ENCODE data around the gene NDUFB6.
"Not testable (repeated sequence)": the region's sequence is repeated elsewhere in the genome, so short reads cannot be mapped to it uniquely, and the experiment has no call there.

Gene NDUFB6

DNA sequence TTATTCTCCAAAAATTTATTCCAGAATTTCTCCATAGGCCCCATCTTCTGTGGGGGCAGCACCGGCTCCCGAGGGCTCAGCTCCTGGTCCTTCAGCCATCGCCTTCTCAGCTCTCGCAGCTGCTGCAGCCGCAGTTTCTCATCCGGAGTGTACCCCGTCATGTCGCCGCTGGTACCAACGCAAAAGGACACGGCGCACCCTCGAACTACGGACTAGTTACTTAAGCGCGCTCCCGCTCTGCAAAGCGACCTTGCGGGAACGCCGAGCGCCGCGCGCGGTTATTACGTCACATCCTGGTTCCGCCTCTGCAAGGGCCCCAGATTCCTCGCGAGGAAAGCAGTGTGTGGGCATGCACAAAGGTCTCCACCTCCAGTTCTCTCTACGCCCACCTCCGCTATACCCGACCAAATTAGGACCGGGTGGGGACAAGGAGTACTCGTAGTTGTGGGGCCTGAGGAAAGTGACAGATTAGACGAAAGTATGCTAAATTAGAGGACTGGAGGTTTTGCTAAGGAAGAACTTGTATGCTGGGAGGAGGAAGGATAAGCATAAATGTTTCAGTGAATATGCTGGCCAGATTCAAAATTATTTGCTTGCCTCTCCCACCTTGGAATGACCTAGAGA, at the start of gene NDUFB6:
Gene NDUFB6, minus strand, starts transcription at position 260 of the 624 bp plus-strand sequence. Its CDS starts 99 bp downstream, at position 161.
- peak; percentile 91 for DNase-seq (ENCODE audit: low read depth)

GRCh38 chr9:32618261-32618660, 45.3 kb upstream of the NDUFB6 start:
- DNase-seq (ENCODE audit: low read depth) = no peak

DNA sequence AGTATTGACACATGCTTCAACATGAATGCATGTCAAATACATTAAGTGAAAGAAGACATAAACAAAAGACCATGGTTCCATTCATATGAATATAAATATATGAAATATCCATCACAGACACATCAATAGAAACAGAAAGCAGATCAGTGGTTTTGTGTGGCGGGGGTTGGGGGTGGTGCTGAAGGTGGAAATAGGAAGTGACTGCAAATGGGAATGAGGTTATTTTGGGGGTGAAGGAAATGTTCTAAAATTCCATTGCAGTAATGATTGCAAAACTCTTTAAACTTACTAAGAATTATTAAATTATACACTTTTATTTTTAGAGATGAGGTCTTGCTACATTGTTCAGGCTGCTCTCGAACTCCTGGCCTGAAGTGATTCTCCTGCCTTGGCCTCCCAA, 33.9 kb upstream of the NDUFB6 start:
- no peak for DNase-seq (ENCODE audit: low read depth)

GRCh38 chr9:32603914-32604852, 31.2 kb upstream of the NDUFB6 start:
- no peak for DNase-seq (ENCODE audit: low read depth)

- not testable (repeated sequence) for DNase-seq (ENCODE audit: low read depth)
These were observed 26.1 kb upstream of the NDUFB6 start for GRCh38 chr9:32599021-32599420.

DNA sequence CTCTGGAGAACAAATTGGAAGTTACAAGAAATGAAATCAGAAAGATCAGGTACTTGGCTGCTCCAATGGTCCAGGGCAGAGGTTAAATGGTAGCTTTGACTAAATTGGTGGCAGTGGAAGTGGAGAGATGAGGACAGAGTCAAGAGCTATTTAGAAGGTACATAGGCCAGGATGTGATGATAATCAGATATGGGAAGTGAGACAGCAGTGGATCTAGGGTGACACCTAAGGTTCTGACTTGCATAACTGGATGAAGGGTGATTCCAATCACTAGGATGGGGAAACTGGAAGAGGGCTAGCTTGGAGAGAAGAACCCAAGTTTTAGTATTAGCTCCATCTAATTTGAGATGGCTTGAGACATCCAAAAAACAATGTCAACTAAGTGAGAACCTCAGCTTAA, 24.0 kb upstream of the NDUFB6 start:
- no peak for DNase-seq (ENCODE audit: low read depth)

DNA sequence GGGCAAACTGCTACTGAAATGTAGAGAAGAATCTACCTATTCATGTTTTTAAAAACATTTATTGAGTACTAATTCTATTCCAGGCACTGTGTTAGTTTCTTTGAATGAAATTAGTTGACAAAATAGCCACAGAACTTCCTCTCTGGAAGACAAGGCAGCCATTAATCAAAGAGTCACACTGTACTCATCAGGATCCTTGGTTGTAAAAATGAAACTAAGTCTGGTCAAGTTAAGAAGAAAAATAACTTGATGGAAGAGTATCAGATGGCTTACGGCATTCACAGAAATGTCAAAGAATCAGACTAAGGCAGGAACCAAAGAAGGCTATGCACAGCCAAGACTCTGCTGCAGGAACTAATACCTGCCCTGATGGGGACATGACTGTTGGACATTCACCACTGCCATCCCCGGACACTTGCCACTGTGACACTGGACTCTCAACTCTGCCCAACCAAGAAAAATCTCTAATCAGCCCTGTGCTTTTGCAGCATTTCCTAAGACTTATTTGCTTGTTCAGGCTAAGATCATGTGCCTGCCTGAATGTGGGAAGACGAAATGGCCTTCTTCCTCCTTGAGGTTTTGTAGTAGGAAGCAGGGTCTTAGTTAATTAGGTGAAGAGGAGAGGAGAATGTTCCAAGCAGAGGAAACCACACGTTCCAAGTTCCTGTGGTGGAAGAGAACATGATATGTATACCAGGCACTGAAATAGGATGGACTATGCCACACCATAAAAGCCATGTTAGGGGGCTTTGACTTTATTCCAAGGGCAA, 23.3 kb upstream of the NDUFB6 start:
- no peak for DNase-seq (ENCODE audit: low read depth)

DNA sequence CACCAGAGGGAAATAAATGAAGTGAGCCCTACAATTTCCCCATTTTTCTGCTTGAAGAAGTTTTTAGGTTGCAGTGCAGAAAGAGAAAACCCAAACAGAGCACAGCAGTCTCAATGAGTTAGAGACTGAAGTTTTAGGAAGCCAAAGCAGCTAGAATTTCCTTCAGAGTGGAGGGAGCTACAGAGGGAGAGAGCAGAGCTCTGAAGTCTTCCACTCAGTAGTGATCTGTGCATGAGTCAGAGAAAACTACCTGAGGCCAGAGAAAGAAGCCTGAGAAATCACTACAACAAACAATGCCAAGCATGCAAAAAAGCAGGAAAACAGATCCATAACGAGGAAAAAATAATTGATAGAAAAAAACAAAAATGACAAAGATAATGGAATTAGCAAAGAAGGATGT, 17.9 kb upstream of the NDUFB6 start:
- no peak for DNase-seq (ENCODE audit: low read depth)

GRCh38 chr9:32590476-32590875, 17.5 kb upstream of the NDUFB6 start:
- DNase-seq (ENCODE audit: low read depth) = no peak

GRCh38 chr9:32589083-32589723, 16.2 kb upstream of the NDUFB6 start:
- no peak for DNase-seq (ENCODE audit: low read depth)

- no peak for DNase-seq (ENCODE audit: low read depth)
These were observed 14.9 kb upstream of the NDUFB6 start for GRCh38 chr9:32587901-32588300.

DNA sequence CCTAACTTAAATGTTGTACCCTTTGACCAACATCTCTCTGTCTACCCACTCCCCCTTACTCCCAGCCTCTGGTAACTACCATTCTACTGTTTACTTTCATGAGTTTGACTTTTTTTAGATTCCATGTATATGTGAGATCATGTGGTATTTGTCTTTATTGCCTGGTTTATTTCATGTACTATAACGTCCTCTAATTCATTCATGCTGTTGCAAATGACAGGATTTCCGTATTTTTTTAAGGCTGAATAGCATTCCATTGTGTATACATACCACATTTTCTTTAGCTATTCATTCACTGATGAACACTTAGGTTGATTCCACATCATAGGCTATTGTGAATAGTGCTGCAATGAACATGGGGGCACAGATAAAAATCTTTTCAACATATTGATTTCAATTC, 11.8 kb upstream of the NDUFB6 start:
- no peak for DNase-seq (ENCODE audit: low read depth)

DNA sequence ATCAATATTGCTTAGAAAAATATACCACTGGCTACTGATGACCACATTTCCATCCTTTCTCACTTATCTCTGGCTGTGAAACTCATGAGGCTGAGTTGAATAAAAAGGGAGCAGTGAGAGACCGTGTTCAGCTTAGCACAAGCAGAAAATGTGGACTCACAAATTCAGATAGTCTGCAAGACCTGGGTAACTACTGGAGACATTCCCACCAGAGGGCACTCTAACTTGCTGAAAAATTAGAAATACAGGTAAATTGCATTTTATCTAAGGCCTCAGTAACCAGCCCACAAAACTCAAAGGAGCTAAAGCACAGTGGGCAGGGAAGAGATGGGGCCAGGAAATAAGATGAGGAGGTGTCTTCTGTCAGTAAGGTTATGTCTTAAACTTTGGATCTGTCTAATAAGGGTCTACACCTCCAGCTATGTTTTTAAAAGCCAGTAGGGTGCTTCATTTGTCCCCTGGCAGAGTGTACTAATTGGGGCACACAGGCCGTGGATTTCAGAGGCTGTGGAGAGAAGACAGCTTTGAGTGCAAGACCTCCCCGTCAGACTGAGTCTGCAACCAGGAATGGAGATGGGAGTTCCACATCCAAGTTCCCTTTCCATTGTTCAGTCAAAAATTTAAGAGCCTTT, 8.7 kb upstream of the NDUFB6 start:
- DNase-seq (ENCODE audit: low read depth) = no peak

DNA sequence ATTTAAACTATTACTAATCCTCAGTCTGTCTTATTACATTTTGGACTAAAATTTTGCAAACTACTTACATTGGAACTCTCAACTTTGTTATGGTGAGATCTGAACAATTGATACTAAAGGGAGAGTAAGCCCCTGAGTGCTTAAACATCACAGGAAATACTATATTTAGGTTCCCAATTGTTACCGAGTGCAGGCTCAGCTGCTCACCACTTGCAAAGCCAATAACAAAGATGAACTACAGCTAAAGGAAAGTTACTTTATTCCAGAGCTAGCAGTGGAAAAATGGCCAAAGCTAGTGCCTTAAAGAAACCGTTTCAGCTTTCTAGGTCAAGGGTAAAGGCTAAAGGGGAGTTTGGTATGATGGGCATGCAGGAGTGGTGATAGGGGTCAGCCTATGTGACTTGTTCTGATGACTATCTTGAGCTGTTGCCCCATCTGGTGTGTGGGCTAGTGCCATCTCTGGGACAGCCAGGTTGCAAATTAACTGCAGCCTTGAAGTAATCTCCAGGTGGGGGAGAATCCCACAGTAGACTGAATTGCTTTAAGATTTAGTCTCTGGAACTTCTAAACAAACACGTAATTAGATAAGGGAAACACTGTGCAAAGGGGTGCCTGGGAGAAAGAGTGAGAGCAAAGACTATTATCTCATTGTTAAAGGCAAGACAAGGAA, 7.8 kb upstream of the NDUFB6 start:
- no peak for DNase-seq (ENCODE audit: low read depth)

DNA sequence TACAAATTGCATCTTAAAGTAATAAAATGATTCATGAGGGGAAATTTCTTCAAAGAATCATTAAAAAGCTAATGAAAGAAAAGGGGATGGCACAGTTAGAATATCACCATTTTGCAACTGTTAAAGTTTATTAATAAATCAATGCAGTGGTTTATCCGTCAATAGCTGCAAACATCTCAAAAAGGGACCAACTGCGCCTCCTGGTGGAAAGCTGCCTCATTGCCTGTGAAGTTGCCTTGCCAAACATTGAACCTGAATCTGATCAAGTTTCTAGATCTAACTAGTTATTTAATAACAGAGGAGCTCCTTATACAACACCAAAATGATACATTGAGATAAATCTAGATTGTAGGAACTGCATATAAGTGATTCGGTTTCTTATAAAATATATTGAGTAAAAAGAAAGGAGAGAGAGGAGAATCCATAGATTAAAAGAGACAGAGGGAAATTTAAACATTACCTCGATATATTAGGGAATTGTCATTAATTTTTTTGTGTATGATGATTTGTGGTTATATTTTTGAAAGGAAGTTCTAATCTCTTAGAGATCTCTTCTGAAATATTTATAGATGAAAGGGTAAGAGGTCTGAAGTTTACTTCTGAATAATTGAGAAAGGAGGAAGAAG, 6.9 kb upstream of the NDUFB6 start:
- DNase-seq (ENCODE audit: low read depth) = peak; percentile 63

- DNase-seq (ENCODE audit: low read depth) = no peak
These were observed 6.0 kb upstream of the NDUFB6 start for GRCh38 chr9:32578976-32579375.

GRCh38 chr9:32577316-32577715, 4.4 kb upstream of the NDUFB6 start:
- DNase-seq (ENCODE audit: low read depth) = no peak

GRCh38 chr9:32574858-32575257, 1.9 kb upstream of the NDUFB6 start:
- no peak for DNase-seq (ENCODE audit: low read depth)

DNA sequence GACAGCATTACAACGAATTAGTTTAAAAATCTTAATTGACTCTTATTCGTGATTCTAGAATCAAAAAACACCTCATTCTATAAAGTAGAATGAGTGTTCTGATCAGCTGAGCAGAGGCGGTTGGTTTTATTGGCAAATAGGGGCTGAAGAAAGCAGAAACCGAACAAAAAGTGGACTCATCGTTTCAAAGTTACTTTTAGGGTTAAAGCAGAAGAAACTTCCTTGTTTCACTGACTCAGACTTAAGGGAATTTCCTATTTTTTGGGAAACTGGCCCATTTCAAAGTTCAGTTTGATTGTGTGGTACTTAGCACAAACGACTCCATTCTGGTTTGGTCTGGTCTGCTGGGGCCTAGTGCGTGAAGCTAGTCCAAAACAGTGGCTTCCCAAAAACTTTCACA, 862 bp upstream of the NDUFB6 start:
- no peak for DNase-seq (ENCODE audit: low read depth)

Data from activated T-helper 9 cell treated with anti-CD3 and anti-CD28 coated beads, Interleukin-2, amount 50 U/mL, for 16 hours (primary cell).